SK-MEL-5 (cell line): ENCODE data around the gene PSD2. TPM values are rescaled to one million over a fixed set of nuclear protein-coding genes. Genes with fewer than 3 reads are reported as not detected.

Source experiments
- DNase-seq: peaks from one replicate; pipeline ENCODE4 v3.0.0-alpha.2; 2016; ENCODE audit warnings: low read depth, low spot score
- in situ Hi-C: cut with HindIII; loops from 2 replicates; pipeline ENCODE4 v1.10.0; 2016; ENCODE audit warnings: low sequenced_read_pairs, high pct_unique_total_duplicates, low pct_unique_long_range_greater_than_20kb
- total RNA-seq: library from RNA; depleted of rRNA; stranded (reverse); fragments of >200 nt; shearing (Covaris generic); gene quantifications from 2 replicates; pipeline ENCODE4 v1.2.3, GENCODE V29; 2014

PSD2 gene
- total RNA-seq, 1 experiment from 2014 or later = 0.08 TPM

- DNase-seq = no peak
- in situ Hi-C loops = no loop called here
Measured at GRCh38 chr5:139859013-139859412, 63.4 kb downstream of the PSD2 start.

GRCh38 chr5:139861021-139861888 is 65.6 kb downstream of the PSD2 start:
- in situ Hi-C loops = loop anchor here (10.0 kb wide), 1 partner anchor 104 kb away; no protein-coding TSS in a partner anchor
- no peak for DNase-seq

GRCh38 chr5:139861889-139862207 is 66.2 kb downstream of the PSD2 start:
- DNase-seq = no peak
- in situ Hi-C loops = loop anchor here (10.0 kb wide), 1 partner anchor 103 kb away; no protein-coding TSS in a partner anchor

GRCh38 chr5:139862313-139862712 is 66.7 kb downstream of the PSD2 start:
- in situ Hi-C loops = loop anchor here (10.0 kb wide), 1 partner anchor 102 kb away; no protein-coding TSS in a partner anchor
- DNase-seq = no peak

- no peak for DNase-seq
- in situ Hi-C loops = loop anchor here (10.0 kb wide), 1 partner anchor 102 kb away; no protein-coding TSS in a partner anchor
Measured at GRCh38 chr5:139862803-139863202, 67.2 kb downstream of the PSD2 start.

- no peak for DNase-seq
- in situ Hi-C loops = loop anchor here (10.0 kb wide), 1 partner anchor 101 kb away; no protein-coding TSS in a partner anchor
Measured at GRCh38 chr5:139863361-139863760, 67.8 kb downstream of the PSD2 start.

DNA sequence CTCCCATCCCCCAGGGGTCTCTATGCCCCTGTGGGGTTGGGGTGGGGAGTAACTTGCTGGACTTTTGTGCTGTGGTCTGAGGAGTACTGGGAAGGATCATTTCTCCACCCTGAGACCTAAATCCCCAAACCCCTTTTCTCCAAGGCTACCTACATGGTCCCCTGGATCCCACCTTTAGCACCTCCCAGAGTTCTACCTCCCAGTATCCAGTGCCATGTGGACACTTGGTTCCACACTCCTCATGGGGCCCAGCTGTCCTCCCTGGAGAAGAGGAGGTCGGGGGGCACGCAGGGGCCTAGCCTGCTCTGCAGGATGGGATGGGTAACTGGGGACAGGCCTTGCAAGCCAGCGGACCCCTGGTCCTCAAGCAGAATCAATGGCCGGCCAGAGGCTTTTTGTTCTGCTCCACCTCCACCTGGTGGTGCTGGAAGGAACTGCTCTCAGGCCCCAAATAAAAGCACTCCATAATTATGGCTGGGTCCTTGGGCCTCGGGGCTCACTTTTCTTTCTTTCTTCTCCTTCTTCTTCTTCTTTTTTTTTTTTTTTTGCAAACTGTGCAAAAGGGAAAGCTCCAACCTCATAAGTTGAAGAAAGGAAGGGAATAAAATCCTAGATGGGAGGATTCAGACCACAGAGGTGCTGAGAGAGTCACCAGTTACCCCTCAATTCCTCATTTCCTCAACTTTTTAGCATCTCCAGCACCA is 68.4 kb downstream of the PSD2 start:
- in situ Hi-C loops = loop anchor here (10.0 kb wide), 1 partner anchor 101 kb away; no protein-coding TSS in a partner anchor
- peak; percentile 69 for DNase-seq

DNA sequence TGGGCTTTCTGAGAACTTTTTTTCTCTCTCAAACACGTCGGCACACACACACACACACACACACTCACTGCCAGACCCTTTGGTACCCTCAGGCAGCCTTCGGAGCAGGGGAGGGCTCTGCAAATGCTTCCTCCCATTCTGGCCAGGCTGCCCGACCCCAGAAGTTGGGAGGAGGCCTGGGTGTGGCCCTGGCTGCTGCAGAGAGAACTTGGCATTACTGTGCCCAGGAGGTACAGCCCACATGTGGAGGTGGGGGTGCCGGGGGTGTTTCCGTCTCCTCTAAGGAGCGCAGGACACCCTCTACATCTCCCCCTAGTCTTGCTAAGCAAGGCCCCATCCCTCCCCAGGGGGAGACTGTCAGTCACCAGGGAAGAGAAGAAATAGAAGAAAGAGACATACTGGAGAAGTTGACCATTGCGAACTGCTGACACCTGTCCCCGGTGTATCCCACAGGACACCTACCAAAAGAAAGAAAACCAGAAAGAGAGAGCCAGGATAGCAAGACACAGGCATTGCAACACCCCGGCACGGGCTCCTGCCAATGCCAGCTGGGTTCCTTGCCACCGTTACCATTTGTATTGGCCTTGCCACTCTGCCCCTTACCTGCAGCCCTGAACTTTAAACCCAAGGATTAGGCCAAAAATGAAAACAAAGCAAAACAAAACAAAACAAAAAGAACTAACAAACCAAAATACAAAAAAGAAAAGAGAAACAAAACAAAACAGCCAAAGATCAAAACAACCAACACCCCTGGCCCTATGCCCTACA is 69.3 kb downstream of the PSD2 start:
- no peak for DNase-seq
- in situ Hi-C loops = loop anchor here (10.0 kb wide), 1 partner anchor 100 kb away; no protein-coding TSS in a partner anchor

- no peak for DNase-seq
- in situ Hi-C loops = loop anchor here (10.0 kb wide), 1 partner anchor 98 kb away; no protein-coding TSS in a partner anchor
Measured at GRCh38 chr5:139867109-139867508, 71.5 kb downstream of the PSD2 start.

GRCh38 chr5:139867581-139867980 is 72.0 kb downstream of the PSD2 start:
- DNase-seq = no peak
- in situ Hi-C loops = loop anchor here (10.0 kb wide), 1 partner anchor 97 kb away; no protein-coding TSS in a partner anchor

DNA sequence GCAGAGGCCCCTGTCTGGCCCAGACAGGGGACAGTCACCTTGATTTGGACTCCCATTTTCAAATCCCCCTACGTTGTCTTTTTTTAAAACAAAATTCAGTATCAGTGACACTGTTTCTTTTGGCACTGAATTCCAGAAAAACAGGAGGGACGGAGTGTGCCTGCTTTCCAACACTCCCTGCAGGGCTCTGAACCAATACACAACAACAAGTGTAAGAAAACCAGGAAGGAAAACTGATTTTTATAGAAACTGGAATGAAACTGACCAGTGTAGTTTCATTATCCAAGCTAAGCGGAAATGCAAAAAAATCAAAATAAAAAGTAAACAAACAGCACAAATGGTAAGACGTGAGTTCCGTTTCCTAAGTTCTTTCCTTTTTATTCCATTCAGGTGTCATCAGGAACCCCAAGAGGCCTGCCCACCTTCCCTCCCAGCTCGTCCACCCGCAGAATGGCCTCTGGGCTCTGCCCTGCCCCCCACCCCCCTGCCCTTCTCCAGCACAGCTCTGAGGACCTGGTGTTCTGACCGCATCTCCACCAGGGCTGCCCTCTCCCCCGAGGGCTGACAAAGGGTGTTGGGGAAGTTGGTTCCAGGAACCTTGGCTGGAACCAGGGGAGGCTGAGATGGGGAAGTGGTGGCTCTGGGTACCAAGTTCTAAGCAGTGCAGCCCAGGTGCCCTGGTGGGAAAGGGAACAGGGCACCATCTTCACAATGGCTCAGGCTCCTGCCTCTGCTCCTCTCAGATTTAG is 73.6 kb downstream of the PSD2 start:
- DNase-seq = no peak
- in situ Hi-C loops = loop anchor here (10.0 kb wide), 1 partner anchor 96 kb away; no protein-coding TSS in a partner anchor

DNA sequence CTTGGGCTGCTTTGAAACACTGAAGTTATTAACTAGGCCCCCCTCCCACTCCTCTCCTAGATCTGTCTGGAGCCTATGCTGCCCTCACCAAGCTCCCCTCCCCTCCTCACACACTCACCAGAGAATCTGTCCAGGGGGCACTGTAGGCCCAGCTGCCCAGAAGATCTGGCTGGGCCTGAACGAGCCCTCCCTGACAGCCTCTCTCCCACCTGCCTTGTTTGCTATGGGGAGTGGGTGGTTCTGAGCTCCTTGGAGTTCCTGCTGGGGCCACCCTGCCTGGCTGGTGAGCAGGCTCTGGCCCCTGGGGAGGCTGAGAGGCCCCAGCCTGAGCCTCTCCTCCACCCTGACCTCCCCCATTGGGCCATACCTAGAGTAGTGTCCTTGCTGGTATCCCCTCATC is 75.1 kb downstream of the PSD2 start:
- DNase-seq = no peak
- in situ Hi-C loops = no loop called here

DNA sequence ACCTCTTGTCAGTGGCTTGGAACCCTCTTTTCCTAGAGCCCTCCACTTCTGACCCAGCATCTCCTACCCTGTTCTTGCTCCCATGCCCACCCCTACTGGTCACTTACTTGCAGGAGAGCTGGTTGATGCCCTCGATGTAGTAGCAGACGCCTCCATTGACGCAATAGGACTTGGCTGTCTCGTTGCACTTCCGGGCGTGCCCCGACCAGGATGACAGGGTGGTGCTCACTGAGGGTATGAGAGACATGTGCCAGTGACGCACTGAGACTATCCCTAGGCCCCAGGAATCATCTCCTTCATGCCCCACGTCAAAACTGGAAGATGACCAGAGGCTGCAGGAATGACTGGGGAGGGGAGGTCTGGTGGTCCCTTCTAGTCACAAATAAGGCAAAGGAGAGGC is 76.0 kb downstream of the PSD2 start:
- no peak for DNase-seq
- in situ Hi-C loops = no loop called here

DNA sequence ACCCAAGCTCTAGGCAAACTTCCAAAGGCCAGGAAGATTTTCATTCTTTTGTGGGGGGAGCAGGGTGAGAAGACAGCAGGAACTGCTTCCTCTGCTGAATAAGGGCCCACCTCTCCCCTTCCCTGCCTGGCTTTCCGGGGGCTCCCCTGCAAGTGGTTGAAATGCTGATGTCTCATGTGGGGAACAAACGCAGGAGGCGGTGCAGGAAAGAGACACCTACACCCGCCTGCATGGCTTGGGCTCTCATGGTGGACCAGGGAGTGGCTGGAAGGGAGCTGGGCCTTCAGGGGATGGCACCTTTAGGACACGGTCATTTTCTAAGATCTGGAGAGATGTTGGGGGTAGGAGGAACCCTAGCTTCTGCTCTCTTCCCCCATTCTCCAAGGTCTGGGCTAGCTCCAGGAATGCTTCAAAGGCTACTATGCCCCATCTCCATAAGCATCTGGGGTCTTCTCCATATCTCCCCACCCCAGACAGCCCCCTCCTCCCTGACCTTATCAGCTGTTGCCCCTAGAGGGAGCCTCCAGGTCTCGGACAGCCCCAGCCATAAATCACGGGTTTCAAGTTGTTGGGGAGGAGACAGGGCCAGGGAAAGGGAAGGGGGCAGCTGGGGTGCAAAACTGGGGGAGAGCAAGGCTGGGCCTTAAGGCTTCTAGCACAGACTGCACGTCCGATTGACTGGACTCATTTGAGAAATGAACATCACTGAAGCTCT is 76.6 kb downstream of the PSD2 start:
- in situ Hi-C loops = no loop called here

DNA sequence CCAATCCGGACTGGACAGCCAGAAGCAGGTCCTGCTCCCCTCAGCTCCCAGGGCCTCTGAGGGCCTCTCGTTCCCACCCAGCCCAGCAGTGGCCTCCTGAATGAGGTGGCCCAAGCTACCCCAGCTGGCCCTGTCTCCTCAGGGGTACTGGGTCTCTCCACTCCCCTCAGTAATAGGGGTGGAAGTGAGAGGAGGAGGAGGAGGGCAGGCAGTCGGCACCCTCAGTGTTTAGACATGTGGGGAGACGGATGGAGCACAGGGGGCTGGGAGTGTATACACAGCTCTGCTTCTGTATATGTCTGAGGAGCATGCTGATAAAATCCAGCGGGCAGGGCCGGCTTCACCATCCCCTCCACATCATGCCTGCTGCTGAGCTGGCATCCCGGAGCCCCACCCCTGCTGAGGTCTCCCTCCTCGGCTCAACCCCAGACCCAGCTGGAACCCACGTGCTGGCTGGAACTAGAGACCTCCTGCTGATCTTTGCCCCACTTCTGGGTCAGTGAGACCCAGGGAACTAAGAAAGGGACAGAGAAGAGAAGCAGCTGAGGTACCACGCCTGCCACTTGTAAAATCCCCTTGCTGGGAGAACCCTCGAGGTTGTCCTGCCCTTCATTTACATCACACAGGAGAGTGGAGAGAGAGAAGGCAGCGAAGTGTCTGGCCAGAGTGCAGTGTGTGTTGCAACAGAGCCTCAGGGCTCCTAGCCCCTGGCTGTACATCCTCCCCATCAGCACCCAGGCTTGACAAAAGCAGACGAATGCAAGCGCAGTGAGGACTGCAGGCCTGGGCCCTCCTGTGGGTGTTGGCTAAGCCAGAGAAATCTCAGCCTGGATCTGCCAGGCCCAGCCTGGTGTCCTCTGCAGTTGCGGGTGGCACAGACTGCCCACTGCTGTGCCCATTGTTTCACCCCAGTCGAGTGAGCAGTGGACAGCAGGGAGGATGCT is 77.5 kb downstream of the PSD2 start:
- DNase-seq = no peak
- in situ Hi-C loops = no loop called here

More for the DNA sequence above, 76.6 kb downstream of the PSD2 start:
- DNase-seq = peak; percentile 11
